HG02885 (cell line): ENCODE measurements around the gene UGT1A3.

ENCODE experiments used
- ATAC-seq: cut with Tn5 transposase; IDR thresholded peaks from one replicate; pipeline ENCODE4 v1.9.1; 2021; ENCODE audit warnings: mild to moderate bottlenecking; ENCODE audit not compliant: unreplicated experiment, poor library complexity

UGT1A3 gene

GRCh38 chr2:233791883-233792329, 63.1 kb downstream of the UGT1A3 start:
- ATAC-seq = no peak

- no peak for ATAC-seq
Observed at GRCh38 chr2:233792720-233793119, 63.9 kb downstream of the UGT1A3 start.

GRCh38 chr2:233793465-233794127, 64.8 kb downstream of the UGT1A3 start:
- ATAC-seq = no peak

- ATAC-seq = no peak
Observed at GRCh38 chr2:233794128-233794658, 65.4 kb downstream of the UGT1A3 start.

- no peak for ATAC-seq
Observed at GRCh38 chr2:233795735-233796171, 66.9 kb downstream of the UGT1A3 start.

- ATAC-seq = no peak
Observed at GRCh38 chr2:233796254-233796653, 67.4 kb downstream of the UGT1A3 start.

- ATAC-seq = no peak
Observed at GRCh38 chr2:233798335-233799086, 69.7 kb downstream of the UGT1A3 start.

GRCh38 chr2:233799087-233799665, 70.3 kb downstream of the UGT1A3 start:
- no peak for ATAC-seq

GRCh38 chr2:233799716-233800115, 70.9 kb downstream of the UGT1A3 start:
- no peak for ATAC-seq

- no peak for ATAC-seq
Observed at GRCh38 chr2:233800208-233800607, 71.4 kb downstream of the UGT1A3 start.

- no peak for ATAC-seq
Observed at GRCh38 chr2:233801357-233802131, 72.7 kb downstream of the UGT1A3 start.

- ATAC-seq = no peak
Observed at GRCh38 chr2:233802132-233802815, 73.4 kb downstream of the UGT1A3 start.

GRCh38 chr2:233803292-233803911, 74.6 kb downstream of the UGT1A3 start:
- no peak for ATAC-seq

GRCh38 chr2:233803994-233804393, 75.2 kb downstream of the UGT1A3 start:
- no peak for ATAC-seq

GRCh38 chr2:233807215-233807865, 78.5 kb downstream of the UGT1A3 start:
- ATAC-seq = no peak

GRCh38 chr2:233807966-233808935, 79.4 kb downstream of the UGT1A3 start:
- ATAC-seq = no peak

- no peak for ATAC-seq
Observed at GRCh38 chr2:233810385-233810784, 81.5 kb downstream of the UGT1A3 start.

GRCh38 chr2:233811087-233811486, 82.2 kb downstream of the UGT1A3 start:
- no peak for ATAC-seq
